Sigmoid colon (tissue), 4 donors: ENCODE data around the gene MRPL46.

Source experiments
- EP300 ChIP-seq, 4 donors: sonication (generic); formaldehyde crosslinking; IDR thresholded peaks; one replicate each; pipeline ENCODE4 v1.6.1; 2017; ENCODE audit warnings: antibody characterized with exemption in 4 of 4
- POLR2A ChIP-seq, 2 donors: fragments of 450-650 bp; IDR thresholded peaks; one replicate each; pipeline ENCODE4 v1.6.1; 2016; ENCODE audit warnings: antibody characterized with exemption in 2 of 2, mild to moderate bottlenecking in 2 of 2, moderate library complexity in 2 of 2
- TF ChIP-seq, protein P1 (sequence below), 4 experiments: fragments of 450-650 bp in 3 of 4; fragments of 200-600 bp in 1 of 4; IDR thresholded peaks; one replicate each; pipeline ENCODE4 v1.5.1; 2016 to 2019; ENCODE audit warnings: antibody characterized with exemption in 4 of 4, mild to moderate bottlenecking in 3 of 4, moderate library complexity in 2 of 4

DNA sequence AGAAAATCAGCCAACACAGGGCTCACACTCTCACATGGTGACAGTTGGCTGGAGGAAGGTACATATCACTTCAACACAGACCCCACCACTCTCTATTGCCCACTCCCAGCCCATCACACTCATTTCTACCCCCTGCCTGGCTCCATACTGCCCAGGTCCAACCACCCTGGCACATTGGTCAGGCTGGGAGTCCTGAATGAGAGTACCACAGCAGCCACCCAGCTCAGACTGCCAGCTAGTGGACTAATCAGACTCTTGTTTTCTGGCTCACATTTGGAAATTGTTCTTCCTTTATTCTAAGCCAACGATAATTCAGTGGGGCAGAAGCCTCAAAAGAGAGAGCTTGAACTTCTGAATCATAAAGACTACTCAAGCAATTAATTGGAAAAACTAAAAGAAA, 20.0 kb downstream of the MRPL46 start:
- TF ChIP-seq, protein P1, sequence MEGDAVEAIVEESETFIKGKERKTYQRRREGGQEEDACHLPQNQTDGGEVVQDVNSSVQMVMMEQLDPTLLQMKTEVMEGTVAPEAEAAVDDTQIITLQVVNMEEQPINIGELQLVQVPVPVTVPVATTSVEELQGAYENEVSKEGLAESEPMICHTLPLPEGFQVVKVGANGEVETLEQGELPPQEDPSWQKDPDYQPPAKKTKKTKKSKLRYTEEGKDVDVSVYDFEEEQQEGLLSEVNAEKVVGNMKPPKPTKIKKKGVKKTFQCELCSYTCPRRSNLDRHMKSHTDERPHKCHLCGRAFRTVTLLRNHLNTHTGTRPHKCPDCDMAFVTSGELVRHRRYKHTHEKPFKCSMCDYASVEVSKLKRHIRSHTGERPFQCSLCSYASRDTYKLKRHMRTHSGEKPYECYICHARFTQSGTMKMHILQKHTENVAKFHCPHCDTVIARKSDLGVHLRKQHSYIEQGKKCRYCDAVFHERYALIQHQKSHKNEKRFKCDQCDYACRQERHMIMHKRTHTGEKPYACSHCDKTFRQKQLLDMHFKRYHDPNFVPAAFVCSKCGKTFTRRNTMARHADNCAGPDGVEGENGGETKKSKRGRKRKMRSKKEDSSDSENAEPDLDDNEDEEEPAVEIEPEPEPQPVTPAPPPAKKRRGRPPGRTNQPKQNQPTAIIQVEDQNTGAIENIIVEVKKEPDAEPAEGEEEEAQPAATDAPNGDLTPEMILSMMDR (IDR thresholded peaks at IDR 0.05), result no peak
- TF ChIP-seq POLR2A (IDR thresholded peaks at IDR 0.05), result no peak
- TF ChIP-seq EP300 (IDR thresholded peaks at IDR 0.05), result no peak
